Activated T-helper 9 cell treated with anti-CD3 and anti-CD28 coated beads, Interleukin-2, amount 50 U/mL, for 16 hours (primary cell): ENCODE results near the gene ITGA6.

ENCODE experiments used
- DNase-seq: peaks from one replicate; pipeline ENCODE4 v3.0.0-alpha.2; 2020; ENCODE audit warnings: low read depth

The ITGA6 gene

DNA sequence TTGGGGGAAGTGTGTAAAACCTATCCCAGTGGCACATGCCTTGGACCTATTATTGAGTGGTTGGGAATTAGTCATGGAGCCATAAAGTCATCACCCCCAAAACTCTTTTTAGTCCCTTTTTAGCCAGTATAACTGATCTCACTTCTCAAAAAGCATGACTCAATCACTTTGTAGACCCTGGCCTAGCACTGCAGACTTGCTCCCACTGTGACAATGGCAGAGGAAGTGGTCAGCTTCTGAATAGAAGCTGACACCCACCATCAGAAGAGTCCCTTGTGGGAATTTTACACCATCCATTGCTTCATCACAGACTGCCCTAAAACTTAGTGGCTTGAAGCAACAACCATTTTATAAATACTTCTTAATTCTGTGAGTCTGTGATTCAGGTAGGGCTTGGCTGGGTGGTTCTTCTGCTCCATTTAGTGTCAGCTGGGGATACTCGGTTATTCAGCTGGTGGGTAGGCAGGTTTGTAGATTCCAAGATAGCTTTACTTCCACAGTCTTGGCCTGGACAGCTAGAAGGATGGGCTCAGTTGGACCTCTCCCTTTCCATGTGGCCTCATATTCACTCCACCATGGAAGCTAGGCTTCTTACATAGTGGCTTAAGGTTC lies 10.8 kb upstream of the ITGA6 start:
- no peak for DNase-seq

DNA sequence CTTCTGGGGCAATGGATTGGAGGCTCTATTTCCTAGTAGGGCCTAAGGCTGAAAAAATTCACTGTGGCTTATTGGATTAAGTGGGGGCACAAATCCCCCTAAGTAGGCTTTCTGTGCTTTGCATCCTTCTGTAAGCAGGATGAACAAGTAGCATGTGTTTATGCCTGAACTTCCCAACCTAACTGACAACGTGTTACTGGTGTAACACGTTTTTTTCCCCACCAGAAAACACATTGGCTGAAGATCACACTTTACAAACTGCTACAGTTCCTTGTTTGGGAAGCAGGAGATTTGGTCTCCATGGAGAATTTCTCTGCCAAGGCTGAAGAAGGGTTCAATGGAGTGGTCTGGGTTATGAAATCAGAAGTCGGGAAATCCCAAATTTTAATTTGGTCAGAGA lies 7.2 kb upstream of the ITGA6 start:
- DNase-seq: no peak

DNA sequence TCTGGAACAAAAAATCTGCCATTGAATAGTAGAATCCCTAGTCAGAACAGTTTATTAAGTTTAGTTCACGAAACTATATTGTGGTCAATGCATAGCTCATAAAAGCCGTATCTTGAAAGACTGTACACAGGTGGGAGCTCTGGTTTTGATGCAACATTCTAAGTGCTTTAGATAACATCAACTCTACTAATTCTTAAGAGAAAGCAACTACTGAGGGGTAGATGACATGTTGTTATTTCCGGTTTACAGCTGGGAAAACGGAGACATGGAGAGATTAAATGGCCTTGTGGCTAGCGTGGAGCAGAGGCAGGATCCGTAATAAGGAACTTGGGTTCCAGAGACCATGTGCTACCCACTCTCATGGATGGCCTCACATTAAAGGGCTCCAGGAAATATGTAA lies 4.2 kb upstream of the ITGA6 start:
- DNase-seq: no peak

DNA sequence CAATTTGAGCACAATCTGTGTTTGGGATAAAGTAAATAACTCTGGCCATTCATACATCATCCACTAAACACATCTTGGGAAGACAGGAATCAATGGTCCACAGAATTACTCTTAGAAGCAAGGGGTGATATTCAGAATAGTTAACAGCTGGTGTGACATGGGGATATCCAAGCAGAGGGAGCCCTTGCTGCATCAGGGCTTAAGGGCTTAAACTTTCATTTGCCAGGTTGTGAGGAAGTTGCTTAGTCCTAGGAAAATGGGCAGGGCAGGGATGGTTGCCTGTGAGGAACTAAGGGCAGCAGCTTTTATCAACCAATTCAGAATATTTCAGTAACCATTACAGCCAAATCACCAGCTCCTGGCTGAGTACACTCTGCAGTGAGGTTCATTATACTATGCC lies 2.0 kb upstream of the ITGA6 start:
- no peak for DNase-seq

DNA sequence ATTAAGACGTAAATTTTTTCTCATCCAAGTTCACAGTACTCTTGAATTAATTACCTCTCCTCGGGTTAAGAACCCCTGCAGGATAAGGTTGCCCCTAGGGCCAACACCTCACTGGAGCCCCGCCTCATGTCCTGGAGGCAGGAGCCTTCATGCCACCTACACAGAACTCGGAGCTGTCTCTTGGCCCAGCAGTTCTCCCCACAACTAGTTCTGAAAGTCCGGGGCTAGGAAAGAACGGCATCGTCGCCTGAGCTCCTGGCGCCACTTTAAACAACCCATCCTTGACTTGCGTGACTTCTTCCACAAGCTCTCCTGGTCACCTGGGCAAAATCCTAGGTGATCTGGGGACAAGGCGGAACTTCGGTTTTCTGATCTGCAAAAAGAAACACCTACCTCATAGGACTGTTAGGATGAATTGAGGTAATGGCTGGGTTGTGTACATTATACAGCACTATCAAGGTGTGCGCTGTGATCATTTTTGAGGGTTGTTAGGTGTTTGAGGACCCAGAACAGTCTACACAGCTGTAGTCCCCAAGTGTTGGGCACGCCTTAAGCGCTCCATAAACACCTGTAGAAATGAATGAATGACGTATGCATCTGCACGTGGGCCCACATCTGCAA lies 641 bp upstream of the ITGA6 start:
- no peak for DNase-seq

DNA sequence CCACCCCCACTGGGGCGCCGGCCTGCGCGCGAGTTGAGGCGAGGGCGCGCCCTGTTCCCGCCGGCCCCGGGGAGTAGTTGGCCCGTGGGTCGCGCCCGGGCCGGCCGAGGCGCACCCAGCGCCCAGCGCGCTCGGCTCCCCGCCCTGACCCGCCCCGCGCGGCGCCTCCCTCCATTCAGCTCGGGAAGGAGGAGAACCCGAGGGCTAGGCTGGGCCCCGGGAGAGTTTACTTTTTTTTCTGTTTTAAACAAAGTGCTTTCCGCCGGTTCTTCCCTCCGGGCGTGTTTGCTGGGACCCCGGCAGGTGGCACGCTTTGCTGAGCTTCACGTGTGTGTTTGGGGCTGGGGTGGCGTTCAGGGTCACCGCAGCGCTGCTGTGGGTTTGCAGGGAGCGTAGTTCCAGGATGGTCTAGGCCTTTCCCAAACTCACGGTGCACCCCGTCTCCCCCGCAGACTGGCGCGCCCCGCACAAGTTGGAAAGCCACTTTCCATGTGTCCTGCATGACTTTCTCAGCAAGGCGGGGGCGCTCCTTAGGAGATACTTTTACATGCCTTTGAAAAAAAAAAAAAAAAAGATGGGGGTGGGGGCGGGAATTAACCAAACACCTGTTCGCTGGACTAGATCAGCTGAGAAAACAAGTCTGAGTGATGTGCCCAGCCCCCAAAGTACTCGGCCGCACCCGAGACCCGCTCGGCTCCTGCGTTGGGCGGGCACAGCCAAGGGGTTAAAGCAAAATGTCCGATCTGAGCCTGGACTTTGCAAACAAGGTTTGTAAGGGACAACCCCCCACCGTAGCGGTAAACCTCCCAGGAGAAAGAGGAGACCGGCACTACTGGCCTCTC lies 825 bp downstream of the ITGA6 start:
- DNase-seq: peak; percentile 40

DNA sequence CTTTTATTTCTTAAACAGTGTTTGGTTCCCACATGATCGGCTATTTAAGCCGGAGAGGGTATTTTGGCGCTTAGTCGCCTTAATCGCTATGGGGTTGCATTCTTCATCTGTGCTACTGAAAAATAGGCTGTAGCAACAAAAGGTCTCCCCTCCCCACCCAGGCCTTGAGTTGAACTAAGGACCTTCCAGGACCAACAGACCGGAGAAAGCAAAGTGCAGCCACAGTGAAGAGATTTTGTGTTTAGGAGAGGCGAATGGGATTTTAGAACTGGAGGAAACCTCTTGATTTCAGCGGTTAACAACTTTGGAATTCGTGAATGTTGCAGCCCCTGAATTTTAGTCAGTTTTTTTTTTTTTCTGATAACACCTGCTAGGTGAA lies 1.4 kb downstream of the ITGA6 start:
- no peak for DNase-seq

DNA sequence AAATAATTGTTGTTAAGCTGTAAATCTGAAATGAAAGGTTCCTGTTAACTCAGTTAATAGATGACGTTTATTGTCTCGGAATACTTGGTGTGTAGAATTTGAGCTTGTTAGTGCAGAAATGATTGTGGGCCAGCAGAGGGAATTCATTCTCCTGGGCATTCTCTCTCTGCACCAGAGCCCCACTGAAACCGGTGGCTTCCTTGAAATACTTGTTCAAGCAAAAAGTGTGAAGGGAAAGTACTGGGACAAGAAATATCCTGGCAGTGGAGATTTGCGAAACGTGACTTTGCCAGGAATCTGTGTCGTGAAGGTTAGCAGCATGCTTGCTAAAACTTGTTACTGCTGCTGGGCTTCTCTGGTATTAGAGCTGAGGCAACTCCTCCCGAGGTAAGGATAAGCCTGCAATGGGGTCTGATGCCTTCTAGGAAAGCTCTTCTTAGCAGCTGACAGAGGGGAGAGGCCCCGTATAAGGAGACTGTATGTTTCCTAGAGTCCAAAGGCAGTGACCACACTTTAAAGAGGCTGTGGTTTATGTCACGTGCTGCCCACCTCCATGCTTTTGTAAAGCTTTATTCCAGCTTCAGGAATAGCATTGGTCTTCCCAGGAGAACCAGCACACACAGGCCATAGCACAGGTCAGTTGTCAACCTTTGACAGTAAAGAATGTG lies 2.0 kb downstream of the ITGA6 start:
- no peak for DNase-seq

DNA sequence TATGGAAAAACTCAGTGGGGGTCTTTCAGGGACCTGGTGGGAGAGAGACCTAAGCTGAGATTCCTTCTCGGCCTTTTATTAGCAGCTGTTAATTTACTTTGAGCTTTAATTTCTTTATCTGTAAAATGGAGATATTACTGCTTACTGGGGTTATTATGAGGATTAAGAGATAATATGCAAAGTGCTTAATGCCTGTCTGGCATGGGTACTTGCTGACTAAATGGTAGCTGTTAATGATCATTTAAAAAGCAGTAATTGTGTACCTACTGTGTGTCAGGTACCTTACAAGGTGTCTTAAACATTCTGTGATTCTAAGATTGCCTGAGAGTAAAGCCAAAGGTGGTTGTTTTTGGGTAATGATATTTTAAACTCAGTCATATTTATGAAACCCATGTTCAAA lies 2.6 kb downstream of the ITGA6 start:
- DNase-seq: no peak

DNA sequence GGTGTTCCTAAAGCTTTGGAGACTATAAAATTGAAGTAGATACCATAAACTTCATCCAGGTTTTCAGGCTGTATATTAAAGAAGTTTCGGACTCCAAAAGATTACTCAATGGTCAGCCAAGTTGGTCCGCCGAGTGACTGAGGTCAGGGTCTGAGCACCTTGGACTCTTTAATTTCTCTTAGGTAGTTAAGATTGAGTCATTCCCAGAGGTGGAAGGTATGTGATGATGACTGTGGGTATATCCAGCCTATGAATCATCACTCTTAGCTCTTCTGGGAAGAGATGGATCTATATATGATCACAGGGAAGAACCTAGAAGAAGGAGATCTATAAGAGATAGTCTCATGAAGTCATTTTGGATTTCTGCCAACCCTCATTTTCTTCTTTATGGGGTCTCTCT lies 3.3 kb downstream of the ITGA6 start:
- DNase-seq: no peak

DNA sequence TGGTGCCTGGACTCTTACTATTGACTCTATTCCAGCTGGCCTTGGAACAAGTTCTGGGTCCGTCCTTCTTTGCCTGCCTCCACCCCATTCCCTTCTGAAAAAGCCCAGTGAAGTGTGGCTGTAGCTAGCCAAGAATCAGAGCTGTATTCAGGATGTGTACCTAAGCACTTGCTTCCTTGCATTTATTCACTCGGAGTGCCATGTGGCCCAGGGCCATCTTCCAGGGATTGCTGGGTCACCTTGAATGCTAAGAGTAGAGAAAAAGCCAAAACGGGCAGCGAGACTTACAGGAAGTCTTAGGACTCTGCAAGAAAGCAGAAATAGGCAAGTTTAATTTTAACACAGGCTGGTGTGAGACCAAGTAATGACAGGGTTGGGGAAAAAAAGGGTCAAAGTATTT lies 4.1 kb downstream of the ITGA6 start:
- no peak for DNase-seq

DNA sequence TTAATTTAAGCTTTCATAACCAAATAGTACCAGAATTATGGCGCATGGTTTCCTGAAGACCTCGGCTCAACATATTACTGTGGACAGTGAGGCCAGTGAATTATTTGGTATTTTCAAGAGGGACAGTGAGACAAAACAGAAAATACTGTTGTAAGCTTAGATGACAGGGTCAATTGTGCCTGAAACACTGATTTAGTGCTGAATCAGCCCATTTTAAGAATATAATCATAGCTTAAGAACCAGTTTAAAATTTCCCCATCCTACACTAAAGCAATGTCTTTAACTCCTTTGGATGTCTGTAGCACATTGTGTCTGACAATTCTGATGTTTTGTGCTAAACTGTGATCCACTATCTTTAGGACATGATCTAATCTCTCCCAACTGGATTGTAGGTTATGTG lies 4.6 kb downstream of the ITGA6 start:
- DNase-seq: no peak

DNA sequence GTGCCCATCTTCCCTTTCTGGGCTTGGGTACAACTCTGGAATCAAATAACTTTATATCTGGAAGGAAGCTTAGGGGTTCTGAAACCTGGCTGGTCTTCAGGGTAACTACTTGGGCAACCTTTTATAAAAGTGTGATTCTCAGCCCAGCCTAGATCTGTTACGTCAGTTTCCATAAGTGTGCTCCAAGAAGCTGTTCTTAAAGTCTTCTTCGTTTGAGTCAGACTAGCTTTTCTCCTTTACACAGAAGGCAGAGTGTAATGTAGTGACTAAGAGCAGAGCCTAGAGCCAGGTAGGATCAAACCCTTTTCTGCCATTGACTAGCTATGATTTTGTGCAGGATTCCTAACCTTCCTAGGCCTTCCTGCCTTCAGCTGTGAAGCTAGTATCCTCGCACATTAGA lies 5.8 kb downstream of the ITGA6 start:
- no peak for DNase-seq

DNA sequence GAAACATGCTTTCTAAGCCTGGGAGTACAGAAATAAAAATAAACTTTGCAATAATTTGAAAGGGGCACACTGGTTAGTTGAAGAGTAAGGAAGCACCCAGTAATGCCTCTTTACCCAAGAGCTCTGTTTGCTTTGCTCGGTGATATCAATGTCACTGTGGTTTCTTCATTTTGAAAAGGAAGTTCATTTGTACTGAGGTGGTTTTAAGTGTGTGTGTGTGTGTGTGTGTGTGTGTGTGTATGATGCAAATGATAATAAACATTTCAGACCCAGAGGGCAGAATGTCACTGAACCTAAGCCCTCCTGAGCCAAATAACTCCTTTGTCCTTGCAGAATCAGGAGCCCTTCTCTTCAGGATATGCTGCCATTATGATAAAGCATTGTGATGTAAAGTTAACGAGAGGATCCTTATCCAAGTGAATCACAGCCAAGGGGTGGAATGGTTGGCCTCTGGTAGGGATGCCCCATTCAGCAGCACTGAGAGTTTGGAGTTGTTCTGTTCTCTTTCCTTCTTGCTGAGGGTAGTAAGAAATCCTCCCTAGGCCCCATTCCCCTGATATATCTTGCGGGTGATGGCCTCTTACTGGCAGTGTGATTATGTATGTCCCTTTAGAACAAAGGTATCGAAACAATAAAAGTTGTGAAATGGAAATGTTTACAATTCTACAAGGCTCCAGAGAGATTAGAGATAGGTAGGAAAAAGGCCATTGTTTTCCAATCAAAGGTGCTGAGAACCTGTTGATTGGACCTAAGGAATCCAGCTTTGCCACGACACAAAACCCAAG lies 7.6 kb downstream of the ITGA6 start:
- DNase-seq: no peak

DNA sequence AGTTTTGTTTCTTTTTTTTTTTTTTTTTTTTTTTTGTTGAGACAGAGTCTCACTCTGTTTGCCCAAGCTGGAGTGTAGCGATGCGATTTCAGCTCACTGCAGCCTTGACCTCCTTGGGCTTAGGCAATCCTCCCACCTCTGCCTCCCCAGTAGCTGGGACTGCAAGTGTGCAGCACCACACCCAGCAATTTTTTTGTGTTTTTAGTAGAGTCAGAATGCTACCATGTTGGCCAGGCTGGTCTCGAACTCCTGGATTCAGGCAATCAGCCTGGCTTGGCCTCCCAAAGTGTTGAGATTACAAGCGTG lies 8.2 kb downstream of the ITGA6 start:
- no peak for DNase-seq

DNA sequence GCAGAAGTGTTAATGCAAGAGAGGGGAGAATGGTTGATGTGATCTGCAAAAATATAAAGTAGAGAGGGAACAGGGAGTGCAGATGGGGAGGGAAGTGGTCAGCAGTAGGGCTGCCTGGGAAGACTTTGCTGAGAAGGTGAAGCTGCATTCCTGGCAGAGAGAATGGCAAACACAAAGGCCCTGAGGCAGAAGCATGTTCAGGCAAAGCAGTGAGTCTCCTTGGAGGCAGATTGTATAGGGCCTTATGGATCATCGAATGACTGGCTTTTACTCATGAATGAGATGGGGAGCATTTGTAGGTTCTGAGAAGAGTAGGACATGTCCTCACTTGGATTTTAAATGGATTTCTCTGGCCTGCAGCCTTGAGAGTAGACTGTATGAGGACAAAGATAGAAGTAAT lies 9.5 kb downstream of the ITGA6 start:
- no peak for DNase-seq

DNA sequence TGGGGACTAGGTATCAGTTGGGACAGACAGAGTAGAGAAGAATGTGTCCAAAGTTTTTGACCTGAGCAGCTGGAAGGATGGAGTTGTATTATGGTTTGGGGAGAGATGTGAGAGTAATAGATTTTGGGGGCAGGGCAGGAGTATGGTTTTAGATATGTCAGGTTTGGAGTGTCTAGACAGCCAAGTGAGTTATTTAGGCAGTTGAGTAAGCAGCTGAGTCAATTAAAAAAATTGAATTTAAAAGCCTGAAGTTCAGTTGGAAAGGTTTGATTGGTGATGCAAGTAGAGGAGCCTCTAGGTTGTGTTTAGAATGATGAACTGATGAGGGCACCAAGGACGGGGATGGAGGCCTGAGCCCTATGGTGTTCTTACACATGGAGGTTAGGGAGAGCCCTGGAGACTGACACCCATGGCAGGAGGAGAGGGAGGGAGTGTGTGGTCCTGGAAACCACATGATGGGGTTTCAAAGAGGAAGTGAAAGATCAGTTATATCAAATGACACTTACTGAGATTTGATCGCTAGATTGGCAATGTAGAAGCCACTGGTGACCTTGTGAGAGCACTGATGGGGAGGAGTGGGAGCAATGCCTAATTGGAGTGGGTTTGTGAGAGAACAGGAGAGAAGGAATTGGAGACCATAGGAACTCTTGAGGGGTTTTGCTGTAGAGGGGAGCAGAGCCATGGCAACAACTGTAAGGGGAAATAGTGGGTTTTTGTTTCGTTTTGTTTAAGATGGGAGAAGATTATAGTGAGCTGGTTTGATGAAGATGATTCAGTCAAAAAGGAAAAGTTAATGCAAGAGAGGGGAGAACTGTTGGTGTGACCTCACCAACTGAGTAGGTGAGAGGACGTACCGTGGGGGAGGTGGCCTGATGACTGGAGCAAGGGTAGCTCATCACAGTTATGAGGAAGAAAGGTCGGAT lies 10.3 kb downstream of the ITGA6 start:
- DNase-seq: peak; percentile 48

DNA sequence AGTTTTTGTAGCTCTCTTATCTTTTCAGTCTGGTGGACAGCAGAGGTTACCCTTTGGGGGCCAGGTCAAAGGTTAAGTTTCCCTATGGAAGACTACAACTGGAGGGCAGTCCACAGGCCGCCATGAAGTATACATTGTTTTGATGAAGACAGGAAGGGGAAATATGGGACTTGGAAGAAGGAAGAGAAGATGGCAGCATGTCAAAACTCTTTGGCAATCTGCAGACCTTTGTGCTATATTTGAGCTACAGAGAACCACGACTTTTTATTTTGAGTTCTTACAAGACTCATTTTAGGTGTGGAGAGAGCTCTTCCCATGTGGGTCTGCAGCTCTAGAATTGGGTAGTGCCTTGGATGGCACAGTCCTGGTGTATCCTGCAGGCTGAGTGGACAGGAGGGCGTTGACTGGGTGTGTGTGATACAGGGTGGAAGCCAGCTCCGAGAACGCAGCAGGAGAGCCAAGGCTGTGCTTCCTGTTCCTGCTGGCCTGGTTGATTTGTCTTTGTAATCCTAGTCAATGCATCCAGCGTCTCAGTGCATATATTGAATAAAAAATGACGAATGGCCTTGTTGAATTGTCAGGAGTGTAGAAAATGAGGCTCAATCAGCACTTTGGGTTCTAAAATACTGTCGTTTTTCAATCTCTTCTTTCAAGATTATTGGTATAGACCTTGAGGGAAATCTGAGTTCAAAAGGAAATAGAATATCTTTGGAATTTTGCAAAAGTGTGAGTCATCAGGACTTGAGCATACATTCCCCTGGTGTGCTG lies 11.5 kb downstream of the ITGA6 start:
- no peak for DNase-seq

DNA sequence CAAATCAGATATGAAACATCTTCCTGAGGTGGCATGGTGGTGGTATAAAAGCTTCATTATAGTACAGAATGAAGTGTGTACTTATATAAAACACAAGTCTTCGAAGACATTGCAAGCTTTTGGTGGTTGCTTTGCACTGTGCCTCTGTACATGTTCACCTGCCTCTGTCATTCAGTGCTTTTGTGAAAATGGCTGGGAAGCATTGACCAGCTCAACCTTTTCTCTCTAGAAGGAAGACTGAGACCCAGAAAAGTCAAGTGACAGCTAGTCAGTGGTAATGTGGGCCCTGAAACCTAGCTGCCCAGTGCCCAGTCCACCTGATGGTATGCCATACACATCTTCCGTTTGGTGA lies 12.1 kb downstream of the ITGA6 start:
- no peak for DNase-seq

DNA sequence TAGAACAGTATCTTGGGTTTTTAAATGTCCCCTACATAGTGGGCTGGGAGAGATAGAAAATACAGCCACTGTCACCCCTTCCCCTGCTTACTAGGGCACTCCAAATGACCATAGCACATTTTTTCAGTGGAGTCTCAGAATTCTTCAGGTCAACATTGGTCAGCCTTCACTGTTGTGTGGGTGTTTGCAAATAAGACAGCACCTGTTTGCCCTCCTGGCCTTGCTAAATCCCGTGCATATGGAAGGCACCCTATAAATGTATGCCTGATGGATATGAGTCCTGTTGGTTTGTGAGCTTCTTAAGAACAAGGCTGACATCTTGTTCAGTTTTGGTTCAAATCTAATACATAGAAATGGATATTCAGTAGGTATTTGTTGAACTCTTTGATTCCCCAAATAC lies 12.5 kb downstream of the ITGA6 start:
- DNase-seq: no peak

DNA sequence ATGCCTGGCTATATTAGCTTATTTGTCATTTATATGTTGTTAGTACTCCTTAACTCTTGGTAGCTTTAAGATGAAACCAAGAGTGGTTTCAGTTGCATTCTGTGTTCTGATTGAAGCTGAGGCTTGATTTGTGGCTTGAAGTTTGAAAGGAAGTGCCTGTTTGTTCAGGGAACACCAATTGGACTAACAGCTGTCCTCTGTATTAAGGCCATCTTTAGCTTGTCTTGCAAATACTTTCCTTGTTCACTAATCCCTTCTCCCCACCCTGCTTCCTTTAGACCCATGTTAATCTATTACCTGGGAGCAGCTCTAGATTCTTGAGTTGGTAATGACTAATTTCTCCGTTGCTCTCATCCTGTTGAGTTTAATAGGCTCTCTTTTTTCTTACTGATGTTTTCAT lies 13.4 kb downstream of the ITGA6 start:
- DNase-seq: no peak
